ENCODE data around the gene HDDC3.

GRCh38 chr15:90962021-90962420 is 29.7 kb upstream of the HDDC3 start:
- TF ChIP-seq EZH2 (IDR thresholded peaks at IDR 0.05) (no peak), POLR2AphosphoS5 (IDR thresholded peaks at IDR 0.05; ENCODE audit: borderline replicate concordance, low read depth, low read length) (no peak; the same call in 1 of the 2 replicates)
